ENCODE measurements around the gene TEAD3.

- TF ChIP-seq CTCF (IDR thresholded peaks at IDR 0.05): no peak
- TF ChIP-seq POLR2A (IDR thresholded peaks at IDR 0.05): no peak
These were observed 14.7 kb upstream of the TEAD3 start for GRCh38 chr6:35511562-35511941.

Data from right lobe of liver (tissue), 4 donors.